NCI-H2171 (cell line): Measurements from ENCODE around the gene SPECC1L.

Experiments used
- DNase-seq: peaks from one replicate; lab custom pipeline; 2025; lab: John Stamatoyannopoulos, UW

Gene SPECC1L

GRCh38 chr22:24359452-24360120, 89.0 kb downstream of the SPECC1L start:
- DNase-seq: no peak

GRCh38 chr22:24361976-24362646, 91.5 kb downstream of the SPECC1L start:
- no peak for DNase-seq

GRCh38 chr22:24363243-24363642, 92.6 kb downstream of the SPECC1L start:
- DNase-seq: no peak

- no peak for DNase-seq
Observed at GRCh38 chr22:24366701-24367100, 96.1 kb downstream of the SPECC1L start.

GRCh38 chr22:24367841-24368240, 97.2 kb downstream of the SPECC1L start:
- no peak for DNase-seq

GRCh38 chr22:24370401-24370800, 99.8 kb downstream of the SPECC1L start:
- DNase-seq: no peak

- no peak for DNase-seq
Observed at GRCh38 chr22:24376002-24376401, 105.4 kb downstream of the SPECC1L start.

- DNase-seq: no peak
Observed at GRCh38 chr22:24376586-24376985, 106.0 kb downstream of the SPECC1L start.

GRCh38 chr22:24379536-24379935, 108.9 kb downstream of the SPECC1L start:
- no peak for DNase-seq

GRCh38 chr22:24380220-24380904, 109.7 kb downstream of the SPECC1L start:
- DNase-seq: peak; percentile 86

GRCh38 chr22:24380905-24381230, 110.2 kb downstream of the SPECC1L start:
- DNase-seq: no peak

- DNase-seq: no peak
Observed at GRCh38 chr22:24383061-24383460, 112.4 kb downstream of the SPECC1L start.

- no peak for DNase-seq
Observed at GRCh38 chr22:24384131-24384530, 113.5 kb downstream of the SPECC1L start.

- DNase-seq: no peak
Observed at GRCh38 chr22:24386937-24387471, 116.4 kb downstream of the SPECC1L start.

GRCh38 chr22:24389680-24390079, 119.0 kb downstream of the SPECC1L start:
- no peak for DNase-seq

GRCh38 chr22:24390156-24390555, 119.5 kb downstream of the SPECC1L start:
- no peak for DNase-seq

GRCh38 chr22:24390576-24390975, 119.9 kb downstream of the SPECC1L start:
- peak; percentile 64 for DNase-seq

GRCh38 chr22:24391836-24392217, 121.2 kb downstream of the SPECC1L start:
- DNase-seq: no peak

GRCh38 chr22:24392218-24392931, 121.7 kb downstream of the SPECC1L start:
- DNase-seq: no peak

GRCh38 chr22:24393012-24393559, 122.5 kb downstream of the SPECC1L start:
- DNase-seq: no peak

GRCh38 chr22:24393848-24394247, 123.2 kb downstream of the SPECC1L start:
- no peak for DNase-seq

- no peak for DNase-seq
Observed at GRCh38 chr22:24394254-24394653, 123.6 kb downstream of the SPECC1L start.
